ENCODE measurements around the gene SATB2. TPM values are rescaled to one million over a fixed set of nuclear protein-coding genes. Genes with fewer than 3 reads are reported as not detected.

Gene SATB2
- total RNA-seq, 1 donor from 2014 or later: 0.67 TPM

GRCh38 chr2:199456383-199457146 lies 1.2 kb downstream of the SATB2 start:
- ATAC-seq (ENCODE audit: low read depth) (no peak), DNase-seq (no peak)
- Mint-ChIP-seq H3K4me1 (peaks cover 30% of the 10 kb centered on the region), H3K27ac (no peak overlapping the region), H3K9me3 (peaks cover 4% of the 10 kb centered on the region), H3K36me3 (ENCODE audit: low read depth) (peaks cover 2% of the 10 kb centered on the region), H3K4me3 (peak overlapping the region; percentile 57), H3K27me3 (peaks cover 48% of the 10 kb centered on the region)
- CTCF ChIA-PET: no interaction called here
- POLR2A ChIA-PET: interaction anchor here (0.6 kb wide), 1 partner anchor 1241 kb away, joined by 5 read pairs; no protein-coding TSS in a partner anchor
- TF ChIP-seq, protein P1, sequence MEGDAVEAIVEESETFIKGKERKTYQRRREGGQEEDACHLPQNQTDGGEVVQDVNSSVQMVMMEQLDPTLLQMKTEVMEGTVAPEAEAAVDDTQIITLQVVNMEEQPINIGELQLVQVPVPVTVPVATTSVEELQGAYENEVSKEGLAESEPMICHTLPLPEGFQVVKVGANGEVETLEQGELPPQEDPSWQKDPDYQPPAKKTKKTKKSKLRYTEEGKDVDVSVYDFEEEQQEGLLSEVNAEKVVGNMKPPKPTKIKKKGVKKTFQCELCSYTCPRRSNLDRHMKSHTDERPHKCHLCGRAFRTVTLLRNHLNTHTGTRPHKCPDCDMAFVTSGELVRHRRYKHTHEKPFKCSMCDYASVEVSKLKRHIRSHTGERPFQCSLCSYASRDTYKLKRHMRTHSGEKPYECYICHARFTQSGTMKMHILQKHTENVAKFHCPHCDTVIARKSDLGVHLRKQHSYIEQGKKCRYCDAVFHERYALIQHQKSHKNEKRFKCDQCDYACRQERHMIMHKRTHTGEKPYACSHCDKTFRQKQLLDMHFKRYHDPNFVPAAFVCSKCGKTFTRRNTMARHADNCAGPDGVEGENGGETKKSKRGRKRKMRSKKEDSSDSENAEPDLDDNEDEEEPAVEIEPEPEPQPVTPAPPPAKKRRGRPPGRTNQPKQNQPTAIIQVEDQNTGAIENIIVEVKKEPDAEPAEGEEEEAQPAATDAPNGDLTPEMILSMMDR (IDR thresholded peaks at IDR 0.05): no peak
- intact Hi-C loops (cut with micrococcal nuclease): no loop called here

- peaks cover 44% of the 10 kb centered on the region for H3K27me3 Mint-ChIP-seq
- H3K36me3 Mint-ChIP-seq (ENCODE audit: low read depth): peaks cover 2% of the 10 kb centered on the region
- ChIA-PET POLR2A (no interaction called here), CTCF (no interaction called here)
- peaks cover 30% of the 10 kb centered on the region for H3K4me1 Mint-ChIP-seq
- TF ChIP-seq, protein P1 (IDR thresholded peaks at IDR 0.05): no peak
- intact Hi-C loops (cut with micrococcal nuclease): loop anchor here (1.0 kb wide), 1 partner anchor 10 kb away; no protein-coding TSS in a partner anchor
- peaks cover 4% of the 10 kb centered on the region for H3K9me3 Mint-ChIP-seq
- peak; percentile 6 for ATAC-seq (ENCODE audit: low read depth)
- peak overlapping the region; percentile 48 for H3K4me3 Mint-ChIP-seq
- H3K27ac Mint-ChIP-seq: no peak overlapping the region
- DNase-seq: no peak
Measured at GRCh38 chr2:199455545-199456382, 2.0 kb downstream of the SATB2 start.

GRCh38 chr2:199455210-199455544 lies 2.6 kb downstream of the SATB2 start:
- TF ChIP-seq, protein P1 (IDR thresholded peaks at IDR 0.05): no peak
- intact Hi-C loops (cut with micrococcal nuclease): loop anchor here (1.0 kb wide), 1 partner anchor 10 kb away; no protein-coding TSS in a partner anchor
- Mint-ChIP-seq H3K4me3 (peak overlapping the region; percentile 2), H3K36me3 (ENCODE audit: low read depth) (peaks cover 2% of the 10 kb centered on the region), H3K4me1 (peaks cover 27% of the 10 kb centered on the region), H3K27me3 (peaks cover 40% of the 10 kb centered on the region), H3K9me3 (peaks cover under 1% of the 10 kb centered on the region), H3K27ac (no peak overlapping the region)
- DNase-seq (no peak), ATAC-seq (ENCODE audit: low read depth) (no peak)
- ChIA-PET POLR2A (interaction anchor here (0.5 kb wide), 1 partner anchor 12 kb away, joined by 4 read pairs; no protein-coding TSS in a partner anchor), CTCF (no interaction called here)

- DNase-seq: no peak
- Mint-ChIP-seq H3K4me1 (peaks cover 19% of the 10 kb centered on the region), H3K27ac (no peak overlapping the region), H3K9me3 (no peaks in the 10 kb centered on the region), H3K27me3 (peaks cover 36% of the 10 kb centered on the region), H3K4me3 (no peak overlapping the region), H3K36me3 (ENCODE audit: low read depth) (no peaks in the 10 kb centered on the region)
- ChIA-PET CTCF (no interaction called here), POLR2A (no interaction called here)
- ATAC-seq (ENCODE audit: low read depth): no peak
- TF ChIP-seq, protein P1 (IDR thresholded peaks at IDR 0.05): no peak
- intact Hi-C loops (cut with micrococcal nuclease): no loop called here
Measured at GRCh38 chr2:199452991-199453379, 4.8 kb downstream of the SATB2 start.
